ENCODE data around the gene MYOZ3.
A peak's percentile ranks its signal among the peaks of the same experiment; 100 is the strongest.

Gene MYOZ3

GRCh38 chr5:150703762-150704161, 42.7 kb downstream of the MYOZ3 start:
- DNase-seq (ENCODE audit: low spot score), result no peak

GRCh38 chr5:150706776-150707390, 45.8 kb downstream of the MYOZ3 start:
- no peak for DNase-seq (ENCODE audit: low spot score)

GRCh38 chr5:150710165-150710564, 49.1 kb downstream of the MYOZ3 start:
- DNase-seq (ENCODE audit: low spot score), result peak; percentile 9

- DNase-seq (ENCODE audit: low spot score), result no peak
Measured at GRCh38 chr5:150723845-150724244, 62.8 kb downstream of the MYOZ3 start.
